GM21381 (cell line): ENCODE results near the gene PTPN4.
A peak's percentile ranks its signal among the peaks of the same experiment; 100 is the strongest.

Experiments used
- ATAC-seq: cut with Tn5 transposase; IDR thresholded peaks from one replicate; pipeline ENCODE4 v1.9.1; 2021; ENCODE audit warnings: mild to moderate bottlenecking, moderate library complexity; ENCODE audit not compliant: unreplicated experiment

Gene PTPN4

DNA sequence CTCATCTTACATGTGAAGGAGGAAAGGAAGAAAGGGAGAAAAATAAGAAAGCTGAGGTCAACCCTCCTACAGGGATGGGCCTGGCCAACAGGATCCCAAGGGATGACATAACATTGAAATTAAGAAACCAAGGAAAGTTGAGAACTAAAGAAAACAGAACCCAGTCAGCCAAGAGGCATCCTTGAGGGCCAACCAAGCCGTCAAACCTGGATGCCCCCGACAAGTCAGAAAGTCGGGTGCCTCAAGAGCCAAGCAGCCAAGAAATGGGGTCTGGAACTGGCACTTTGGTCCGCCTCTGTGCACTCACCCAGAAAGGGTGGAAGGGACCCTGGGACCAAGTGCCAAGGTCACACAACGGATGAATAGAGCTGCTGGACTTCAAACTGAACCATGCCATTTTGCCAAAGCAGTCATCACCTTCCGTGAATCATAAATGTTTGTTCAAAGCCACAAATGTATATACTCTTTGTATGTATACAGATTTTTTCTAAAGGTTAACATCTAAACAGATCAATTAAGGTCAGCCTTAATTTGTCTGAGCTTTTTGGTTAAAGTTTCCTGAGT is 27.0 kb upstream of the PTPN4 start:
- ATAC-seq, result no peak

DNA sequence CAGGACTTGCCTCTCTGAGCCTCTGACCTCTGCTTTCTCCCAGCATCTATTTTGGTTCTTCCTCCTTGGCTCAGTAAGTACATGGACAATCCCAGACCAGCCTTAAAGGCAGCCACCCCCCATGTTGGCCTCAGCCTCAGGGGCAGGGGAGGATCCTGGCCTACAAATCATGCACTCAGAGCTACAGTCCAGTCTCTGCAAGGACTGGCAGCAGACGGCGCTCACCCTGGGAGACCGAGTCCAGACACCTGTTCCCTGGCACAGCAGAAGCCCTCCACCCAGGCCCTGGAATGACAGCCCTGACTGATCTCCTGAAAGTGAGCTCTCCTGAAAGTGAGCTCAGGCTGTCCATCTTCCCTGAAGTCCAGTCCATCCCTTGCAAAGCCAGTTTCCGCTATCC is 25.7 kb upstream of the PTPN4 start:
- no peak for ATAC-seq

DNA sequence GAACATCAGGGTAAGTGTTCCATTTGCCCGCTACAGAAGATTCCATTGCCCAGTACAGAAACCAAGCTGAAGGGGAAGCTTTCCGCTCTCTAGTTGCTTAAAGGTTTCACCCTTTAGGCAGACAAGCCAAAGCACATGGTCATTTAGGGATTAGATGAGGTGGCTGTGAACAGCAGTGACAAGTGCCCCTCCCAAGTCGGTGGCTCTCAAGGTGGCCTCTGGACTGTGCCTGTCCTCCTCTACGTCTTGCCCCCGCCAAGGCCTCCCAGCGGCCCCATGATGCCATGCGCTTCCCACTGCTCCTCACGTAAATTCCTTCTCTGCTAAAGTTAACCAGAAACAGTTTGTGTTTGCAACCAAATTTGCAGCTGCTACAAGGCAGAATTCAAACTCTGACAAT is 24.2 kb upstream of the PTPN4 start:
- ATAC-seq, result no peak

DNA sequence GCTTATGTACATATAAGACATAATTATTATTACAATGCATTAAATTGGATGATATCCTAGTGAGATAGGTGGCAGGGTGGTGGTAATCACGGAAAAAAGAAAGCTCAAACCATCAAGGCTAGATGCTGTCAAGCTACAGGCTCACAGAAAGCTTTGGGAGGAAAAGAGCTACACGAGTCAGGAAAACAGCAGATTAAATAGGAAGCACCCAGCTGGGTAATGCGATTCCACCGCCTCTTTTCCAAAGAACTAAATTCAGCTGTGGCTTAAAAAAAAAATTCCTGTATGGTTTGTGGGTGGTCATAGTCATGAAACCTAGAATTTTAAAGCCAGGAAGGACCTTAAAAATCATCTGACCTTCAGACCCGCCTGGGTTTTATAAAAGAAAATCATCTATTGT is 23.7 kb upstream of the PTPN4 start:
- no peak for ATAC-seq

DNA sequence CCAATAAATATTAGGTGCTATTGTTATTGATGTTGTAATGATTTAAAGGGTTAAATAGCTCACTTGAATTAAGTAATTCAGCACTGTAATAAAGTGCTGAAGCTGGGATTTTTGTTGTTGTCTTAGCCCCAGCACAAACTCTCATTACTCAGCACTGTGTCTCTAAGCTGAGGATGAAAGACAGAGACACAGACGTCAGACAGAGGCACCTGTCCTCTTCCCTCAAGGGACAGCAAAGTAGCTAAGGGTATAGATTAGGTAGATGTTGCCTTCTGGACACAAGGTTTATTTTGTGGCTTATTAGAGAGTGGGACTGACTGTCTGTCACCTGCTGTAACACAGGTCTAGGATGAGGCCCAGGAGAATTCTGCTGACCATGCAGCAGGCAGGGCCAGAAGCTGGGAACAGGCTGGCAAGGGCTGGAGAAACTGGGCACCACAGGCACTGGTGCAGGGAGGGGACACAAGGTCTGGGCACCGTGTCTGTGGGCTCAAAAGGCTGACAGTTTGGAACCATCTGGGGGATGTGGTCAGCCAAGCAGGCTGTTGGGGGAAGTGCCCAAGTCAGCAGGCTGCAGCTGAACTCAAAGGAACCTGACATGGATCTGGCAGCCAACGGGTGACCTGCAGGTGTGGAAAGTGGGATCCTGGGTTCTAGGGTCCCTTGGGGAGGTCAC is 20.0 kb upstream of the PTPN4 start:
- ATAC-seq, result no peak

DNA sequence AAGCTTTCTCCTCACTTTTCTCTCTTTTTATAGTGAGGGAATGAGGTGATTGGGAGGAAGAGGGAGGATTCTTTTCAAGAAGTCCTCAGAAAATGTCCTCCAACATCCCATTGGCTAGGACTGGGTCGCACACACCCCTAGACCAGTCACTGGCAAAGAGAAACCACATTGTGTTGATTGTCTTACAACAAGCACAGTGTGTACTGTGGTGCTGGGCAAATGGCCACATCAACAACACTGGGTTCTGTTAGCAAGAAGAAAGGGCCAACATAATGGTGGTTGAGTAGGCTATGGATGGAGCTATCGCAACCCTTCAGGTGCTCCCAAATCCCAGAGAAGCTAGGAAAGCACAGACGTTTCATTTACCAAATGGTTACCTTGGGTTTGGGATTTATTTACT is 18.7 kb upstream of the PTPN4 start:
- ATAC-seq, result no peak

DNA sequence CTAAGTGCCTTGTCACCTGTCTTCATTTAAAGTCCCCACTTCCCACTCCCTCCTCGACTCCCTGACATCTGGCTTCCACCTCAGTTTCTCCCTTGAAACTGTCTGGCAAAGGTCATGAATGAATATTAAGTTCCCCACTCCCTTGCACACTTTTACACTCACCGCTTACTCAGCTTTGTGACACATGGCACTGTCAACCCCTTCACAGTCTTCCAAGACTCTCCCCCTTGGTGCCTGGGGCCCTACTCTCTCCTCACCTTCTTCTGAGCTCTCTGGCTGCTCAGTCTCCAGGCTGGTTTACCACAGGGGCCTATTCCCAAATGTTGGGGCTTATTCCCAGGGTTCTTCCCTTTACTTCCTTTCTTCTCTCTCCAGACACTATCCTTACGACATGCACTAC is 17.9 kb upstream of the PTPN4 start:
- ATAC-seq, result no peak

DNA sequence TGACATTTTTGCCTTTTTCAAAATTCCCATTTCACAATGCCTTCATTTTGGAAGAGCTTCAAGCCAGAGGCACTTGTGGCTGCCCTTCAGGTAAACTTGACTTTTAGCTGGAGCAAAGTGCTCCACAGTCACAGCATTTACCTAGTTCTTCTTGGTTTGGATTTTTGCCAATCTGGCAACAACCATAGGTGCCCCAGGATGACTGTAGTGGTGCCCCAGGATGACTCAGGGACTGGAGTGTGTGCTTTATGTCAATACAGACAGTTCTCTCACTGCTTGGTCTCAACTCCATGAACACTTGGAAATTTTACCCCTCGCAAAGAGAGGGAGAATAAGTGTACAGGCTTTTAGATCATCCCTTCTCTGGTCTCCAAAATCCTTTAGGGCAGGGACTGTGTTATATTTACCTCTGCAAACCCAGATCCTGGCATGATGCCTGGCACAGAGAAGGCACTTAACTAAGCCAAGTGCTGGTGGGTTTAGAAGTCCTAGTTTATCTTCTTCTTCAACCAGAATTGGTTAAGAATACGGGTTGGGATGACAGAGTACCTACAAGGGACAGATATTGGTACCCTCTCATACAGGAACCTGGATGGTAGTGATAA is 15.3 kb upstream of the PTPN4 start:
- no peak for ATAC-seq

DNA sequence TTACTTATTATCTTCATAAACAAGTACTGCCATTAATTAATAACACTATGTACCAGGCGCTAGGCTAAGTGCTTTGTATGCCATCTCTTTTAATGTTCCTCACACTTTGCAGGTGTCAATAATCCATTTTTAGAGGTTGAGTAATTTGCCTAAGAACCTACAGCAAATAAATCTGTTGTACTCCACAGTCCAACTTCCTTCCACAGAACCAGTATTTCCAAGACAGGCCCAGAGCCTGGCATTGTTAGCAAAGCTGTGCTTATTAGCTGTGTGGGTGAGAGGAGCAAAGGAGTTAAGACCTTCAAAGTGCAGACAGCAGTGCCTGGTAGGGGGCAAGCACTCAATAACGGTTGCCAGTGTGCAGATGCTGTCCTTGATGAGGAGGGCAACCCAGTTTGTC is 14.2 kb upstream of the PTPN4 start:
- ATAC-seq, result no peak

DNA sequence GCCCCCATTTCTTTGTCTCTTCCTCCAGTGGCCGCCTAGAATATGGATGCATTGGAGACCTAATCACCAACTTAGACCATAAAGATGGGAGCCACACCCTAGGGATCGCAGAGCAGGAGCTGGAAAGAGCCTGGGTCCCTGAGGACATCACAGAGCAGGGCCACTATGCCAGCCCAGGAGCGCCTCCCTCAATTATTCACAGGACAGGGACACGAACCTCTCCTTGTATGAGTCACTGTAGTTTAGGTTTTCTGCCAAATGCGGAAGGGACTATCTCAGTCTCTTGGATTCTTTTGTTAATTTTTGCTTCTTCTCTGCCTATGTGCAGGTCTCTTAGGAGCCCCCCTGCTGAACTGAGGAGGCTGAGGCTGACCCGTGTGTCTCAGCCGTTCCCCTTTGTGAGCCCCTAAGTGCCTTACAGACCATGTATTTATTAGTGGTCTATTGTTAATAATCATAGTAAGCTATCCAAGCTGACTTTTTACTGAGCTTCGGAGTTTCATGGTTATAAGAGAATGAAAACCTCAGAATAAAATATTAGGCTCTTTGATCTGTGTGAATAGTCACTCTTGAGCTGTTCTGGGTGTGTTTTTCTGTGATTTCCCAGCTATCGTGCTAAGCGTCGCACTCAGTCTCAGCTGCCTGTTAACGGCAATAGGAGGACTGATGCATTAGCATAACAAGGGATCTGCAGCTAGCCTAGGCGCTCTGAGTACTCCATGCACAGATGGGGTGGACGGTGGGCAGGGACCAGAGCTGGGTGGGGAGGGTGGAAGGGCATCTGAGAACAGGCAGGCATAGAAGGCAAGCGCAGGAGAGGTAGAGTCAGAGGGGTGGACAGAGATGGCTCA is 12.7 kb upstream of the PTPN4 start:
- ATAC-seq, result no peak

DNA sequence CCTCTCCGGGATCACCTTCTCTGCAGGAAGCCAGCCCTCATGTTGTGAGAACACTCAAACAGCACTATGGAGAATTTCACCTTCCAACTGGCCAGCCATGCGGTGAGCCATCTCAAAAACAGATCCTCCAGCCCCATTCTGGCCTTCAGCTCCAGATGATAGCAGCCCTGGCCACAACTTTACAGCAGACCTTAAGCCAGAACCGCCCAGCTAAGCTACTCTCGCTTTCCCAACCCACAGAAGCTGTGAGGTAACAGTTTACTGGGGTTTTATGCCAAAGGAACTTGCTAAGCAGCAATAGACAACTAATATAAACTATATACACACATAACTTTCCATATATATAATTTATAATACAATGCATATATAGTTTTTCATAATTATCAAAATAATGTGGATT is 11.6 kb upstream of the PTPN4 start:
- ATAC-seq, result no peak

DNA sequence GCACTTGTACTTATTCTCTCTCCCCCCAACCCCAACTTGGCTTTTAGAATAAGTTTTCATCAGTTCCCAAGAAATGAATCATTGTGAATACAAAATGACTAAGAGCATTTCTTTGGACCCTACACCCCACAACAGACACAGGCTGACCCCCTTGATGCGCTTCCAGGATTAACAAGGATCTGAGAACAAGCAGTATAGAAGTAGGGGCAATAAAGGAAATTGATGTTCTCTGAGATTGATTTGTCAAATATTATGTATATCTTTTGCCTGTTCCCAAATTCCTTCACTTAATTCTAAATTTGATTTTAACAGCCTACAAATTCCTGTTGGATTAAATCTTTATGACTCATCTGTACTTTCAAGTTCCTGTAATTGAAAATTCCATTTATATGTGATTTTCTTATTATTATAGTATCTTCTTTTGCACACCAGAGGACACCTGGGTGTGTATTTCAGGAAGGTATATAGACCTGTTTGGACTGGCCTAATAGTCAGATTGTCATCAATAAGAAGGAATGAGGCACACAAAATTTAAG is 10.2 kb upstream of the PTPN4 start:
- ATAC-seq, result no peak

DNA sequence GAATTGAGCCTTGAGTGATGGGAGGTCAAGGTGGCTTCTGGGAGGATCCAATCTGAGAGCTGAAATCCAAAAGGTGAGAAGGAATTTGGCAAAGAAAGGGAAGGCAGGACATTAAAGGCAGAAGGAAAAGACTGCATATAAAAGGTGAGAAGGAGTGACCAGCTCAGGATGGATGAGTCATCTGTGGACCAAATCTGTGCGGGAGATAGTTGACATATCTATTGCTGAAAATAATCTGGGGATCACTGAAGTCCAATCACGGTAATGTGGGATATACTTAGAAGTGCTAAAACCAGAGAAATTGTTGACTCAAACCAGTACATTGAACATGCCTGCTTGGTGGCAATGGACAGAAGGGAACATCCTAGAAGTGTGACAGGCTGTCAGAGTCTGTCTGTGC is 8.0 kb upstream of the PTPN4 start:
- ATAC-seq, result no peak

DNA sequence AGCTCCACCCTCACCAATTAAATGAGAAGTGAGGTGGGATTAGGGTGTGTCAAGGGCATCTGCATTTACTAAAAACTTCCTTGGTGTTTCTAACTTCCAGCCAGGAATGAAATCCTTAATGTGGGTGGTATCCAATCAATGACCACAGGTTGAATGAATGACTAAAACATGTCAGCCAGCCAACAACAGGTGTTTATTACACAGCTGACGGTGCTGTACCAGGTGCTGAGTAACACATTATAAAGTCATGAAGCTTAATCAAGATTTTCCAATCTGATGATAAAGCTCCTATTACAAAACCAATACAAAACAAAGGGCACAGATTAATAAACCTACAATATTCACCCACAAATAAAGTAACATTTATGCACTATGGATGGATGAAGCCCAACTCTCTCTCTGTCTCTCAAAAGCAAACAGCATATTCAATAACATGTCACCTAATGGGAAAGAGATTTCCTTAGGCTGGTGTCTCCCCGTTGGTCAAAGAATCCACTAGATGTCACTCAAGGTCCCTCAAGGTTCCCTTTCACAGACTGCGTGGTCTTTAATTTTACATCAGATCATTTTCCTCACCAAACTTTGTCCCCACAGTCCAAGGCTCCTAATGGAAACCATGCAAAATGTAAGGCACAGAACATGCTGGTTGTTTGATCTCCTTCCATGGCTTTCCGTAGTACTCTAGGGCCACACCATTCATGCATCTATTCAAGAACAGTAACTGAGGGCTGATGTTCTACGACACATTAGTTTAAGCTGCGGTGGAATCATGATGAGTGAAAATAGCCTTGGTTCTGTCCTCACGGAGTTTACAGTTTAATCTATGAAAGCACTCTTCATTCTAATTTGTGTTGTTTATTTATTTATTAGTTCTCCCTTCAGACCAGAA is 6.4 kb upstream of the PTPN4 start:
- ATAC-seq, result peak; percentile 50

DNA sequence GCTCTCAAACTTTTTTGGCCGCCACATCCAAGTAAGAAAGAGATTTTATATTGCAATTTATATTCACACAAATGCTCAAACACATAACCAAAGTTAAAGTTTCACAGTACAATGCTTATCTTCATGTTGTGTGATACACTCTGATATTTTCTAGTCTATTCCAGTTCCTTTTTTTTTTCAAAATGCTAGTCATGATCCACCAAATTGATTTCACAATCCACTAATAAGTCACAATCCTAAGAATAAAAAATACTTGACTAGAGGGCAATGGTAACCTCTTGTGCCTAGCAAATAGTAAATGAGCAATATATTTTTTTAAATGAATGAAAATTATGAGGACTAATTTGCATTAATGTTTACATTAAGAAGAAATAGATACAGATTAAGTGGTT is 5.8 kb upstream of the PTPN4 start:
- no peak for ATAC-seq

DNA sequence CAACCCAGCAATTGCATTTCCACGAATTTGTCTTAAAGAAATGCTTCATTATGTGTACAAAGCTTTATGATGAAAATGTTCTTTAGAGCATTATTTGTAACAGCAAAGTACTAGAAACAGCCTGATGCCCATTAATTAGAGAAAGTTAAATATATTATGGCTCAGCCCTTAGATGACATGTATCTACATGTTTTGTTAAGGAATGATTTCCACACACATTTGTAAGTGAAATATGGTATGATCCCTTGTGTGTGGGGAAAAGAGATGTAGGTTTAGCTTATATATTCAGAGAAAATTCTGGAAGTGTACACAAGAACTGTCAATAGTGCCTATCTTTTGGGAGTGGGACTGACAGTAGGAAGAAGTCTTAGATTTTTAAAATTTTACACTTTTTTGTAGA is 3.8 kb upstream of the PTPN4 start:
- no peak for ATAC-seq

DNA sequence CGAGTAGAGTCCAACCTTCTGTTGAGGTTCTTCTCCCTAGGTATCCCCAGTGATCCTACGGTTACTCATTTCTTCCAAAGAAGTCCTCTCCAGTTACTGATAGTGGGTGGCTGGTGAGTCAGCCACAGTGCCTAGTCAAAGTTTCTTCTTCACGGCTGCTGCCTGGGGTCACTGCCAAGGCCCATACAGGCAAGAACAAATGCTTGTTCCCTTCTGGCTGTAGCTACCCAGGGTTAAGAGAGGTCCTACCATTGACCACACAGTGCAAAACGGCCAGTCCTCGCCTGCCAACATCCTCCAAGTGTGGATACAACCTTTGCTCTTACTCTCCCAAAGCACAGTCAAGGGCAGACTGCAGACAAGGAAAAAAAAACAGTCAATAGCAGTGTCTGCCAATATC is 2.9 kb upstream of the PTPN4 start:
- ATAC-seq, result no peak

DNA sequence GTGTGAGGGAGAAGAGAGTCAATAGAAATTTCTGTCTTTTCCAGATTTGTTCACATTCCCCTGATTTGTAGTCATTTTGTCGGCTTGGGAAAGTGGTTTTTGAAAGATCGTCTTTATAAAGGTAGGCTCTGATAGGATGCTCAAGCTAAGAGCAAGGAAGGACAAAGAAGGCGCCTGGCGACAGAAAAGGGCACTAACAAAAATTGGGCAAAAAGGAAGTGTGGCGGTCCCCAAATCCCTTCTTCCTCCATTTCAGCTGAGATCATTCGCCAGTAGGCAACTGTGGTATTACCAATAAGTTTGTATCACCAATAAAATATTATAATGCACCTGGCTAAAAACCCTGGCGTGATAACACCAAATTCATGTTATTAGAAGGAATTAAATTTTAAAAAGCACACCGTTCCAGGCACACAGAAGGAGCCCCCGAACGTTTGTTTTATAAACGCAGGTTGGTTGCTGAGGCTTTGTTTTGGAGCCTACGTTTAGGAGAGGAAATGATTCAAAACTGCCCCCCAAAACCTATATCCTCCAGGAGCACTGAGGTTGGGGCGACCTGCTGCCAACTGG is 756 bp upstream of the PTPN4 start:
- ATAC-seq, result no peak

DNA sequence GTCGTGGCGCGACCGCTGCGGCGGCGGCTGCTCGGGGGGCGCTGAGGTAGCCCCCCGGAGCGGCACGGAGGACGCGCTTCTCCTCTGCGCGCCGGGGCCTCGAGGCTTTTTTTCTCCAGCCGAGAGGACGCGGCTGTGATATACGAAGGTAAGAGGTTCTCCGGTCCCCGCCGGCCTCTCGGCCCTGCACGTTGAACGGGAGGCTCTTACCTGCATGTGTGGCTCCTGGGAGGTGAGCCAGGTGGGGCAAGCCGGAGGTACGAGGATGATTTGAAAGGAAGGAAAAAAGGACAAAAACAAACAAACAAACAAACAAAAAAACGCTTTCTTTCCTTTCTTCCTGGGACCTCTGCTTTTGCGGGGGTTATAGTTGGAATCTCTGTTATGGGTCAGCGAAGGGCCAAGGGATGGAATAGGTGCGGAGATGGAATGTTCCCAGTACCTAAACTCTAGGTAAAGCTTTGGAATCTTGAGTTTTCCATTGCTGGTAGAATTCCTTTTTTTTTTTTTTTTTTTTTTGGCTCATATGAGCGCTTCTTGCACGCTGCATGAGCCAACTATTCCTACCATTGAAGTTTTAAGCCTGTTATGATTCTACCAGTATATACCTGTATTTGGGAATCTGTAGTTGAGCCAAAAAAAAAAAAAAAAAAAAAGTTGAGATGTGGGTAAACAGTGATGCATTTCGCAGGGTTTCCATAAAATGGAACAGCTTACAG is 674 bp downstream of the PTPN4 start:
- ATAC-seq, result no peak

DNA sequence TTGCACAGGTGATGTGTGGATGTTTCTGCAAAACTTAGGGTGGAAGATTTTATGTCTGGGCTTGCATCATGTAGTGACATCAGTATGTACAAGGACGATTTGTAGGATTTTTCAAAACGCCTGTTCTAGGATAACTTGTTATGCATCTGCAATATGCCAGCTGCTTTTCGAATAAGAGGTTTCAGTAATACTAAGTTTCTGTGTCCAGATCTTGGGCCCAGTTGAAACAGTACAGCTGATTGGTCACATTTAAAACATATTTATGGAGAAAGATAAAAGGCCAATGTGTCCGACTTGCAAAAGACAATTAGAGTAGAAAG is 1.2 kb downstream of the PTPN4 start:
- ATAC-seq, result no peak
